GM23248 (cell line): Measurements from ENCODE around the gene SLIT2.

Experiments
- EZH2 ChIP-seq: fragments of 200-600 bp; sonication (generic); IDR thresholded peaks from 2 replicates; pipeline ENCODE4 v1.6.1; 2018; ENCODE audit warnings: antibody characterized with exemption, mild to moderate bottlenecking; ENCODE audit not compliant: insufficient read depth, poor library complexity, severe bottlenecking
- EZH2phosphoT487 ChIP-seq: fragments of 200-600 bp; sonication (generic); IDR thresholded peaks from 2 replicates; pipeline ENCODE4 v1.6.1; 2018; ENCODE audit warnings: antibody characterized with exemption, moderate library complexity, mild to moderate bottlenecking, low read depth; ENCODE audit not compliant: insufficient read depth

- TF ChIP-seq EZH2phosphoT487 (no peak), EZH2 (no peak)
These were observed 14.7 kb downstream of the SLIT2 start for GRCh38 chr4:20266215-20267082.
